SK-N-SH treated with all-trans-retinoic acid at 6 μM for 48 hours (cell line): ENCODE results near the gene CYP4F22.

Source experiments
- CSDC2 ChIP-seq: fragments of 250-450 bp; sonication (Bioruptor Pico); IDR thresholded peaks from 2 replicates; pipeline ENCODE4 v1.5.0; 2020; ENCODE audit warnings: mild to moderate bottlenecking, moderate library complexity
- ISL1 ChIP-seq: fragments of 250-450 bp; sonication (Bioruptor Pico); IDR thresholded peaks from 2 replicates; pipeline ENCODE4 v2.1.2; 2022; ENCODE audit warnings: mild to moderate bottlenecking, moderate library complexity
- PATZ1 ChIP-seq: fragments of 250-450 bp; sonication (Bioruptor Pico); IDR thresholded peaks from 2 replicates; pipeline ENCODE4 v1.8.0; 2020; ENCODE audit warnings: mild to moderate bottlenecking, moderate library complexity, borderline replicate concordance
- RARB ChIP-seq: fragments of 250-450 bp; sonication (Bioruptor Pico); IDR thresholded peaks from 2 replicates; pipeline ENCODE4 v1.8.0; 2021; ENCODE audit warnings: mild to moderate bottlenecking, moderate library complexity
- TOX ChIP-seq: fragments of 250-450 bp; sonication (Bioruptor Pico); IDR thresholded peaks from 2 replicates; pipeline ENCODE4 v1.8.0; 2021; ENCODE audit warnings: mild to moderate bottlenecking, moderate library complexity, borderline replicate concordance
- TSHZ2 ChIP-seq: fragments of 250-450 bp; sonication (Bioruptor Pico); IDR thresholded peaks from 2 replicates; pipeline ENCODE4 v1.5.0; 2020; ENCODE audit warnings: mild to moderate bottlenecking, moderate library complexity
- ZC3H10 ChIP-seq: fragments of 250-450 bp; sonication (Bioruptor Pico); IDR thresholded peaks from 2 replicates; pipeline ENCODE4 v1.5.1; 2021; ENCODE audit warnings: mild to moderate bottlenecking, moderate library complexity
- ZFP3 ChIP-seq: fragments of 250-450 bp; sonication (Bioruptor Pico); IDR thresholded peaks from 2 replicates; pipeline ENCODE4 v1.5.0; 2020; ENCODE audit warnings: mild to moderate bottlenecking, moderate library complexity
- ZFP30 ChIP-seq: fragments of 450-650 bp; formaldehyde crosslinking; IDR thresholded peaks from 2 replicates; pipeline ENCODE4 v1.5.0; 2022; ENCODE audit warnings: mild to moderate bottlenecking, moderate library complexity
- TF ChIP-seq, protein P1 (sequence below): fragments of 250-450 bp; sonication (Bioruptor Pico); IDR thresholded peaks from 2 replicates; pipeline ENCODE4 v1.5.1; 2020; ENCODE audit warnings: low read depth, mild to moderate bottlenecking, moderate library complexity

- TF ChIP-seq PATZ1 (CRISPR knock-in tag) (no peak), ISL1 (CRISPR knock-in tag) (no peak), ZFP30 (no peak), TOX (no peak), RARB (no peak), ZFP3 (no peak), TSHZ2 (CRISPR knock-in tag) (no peak), CSDC2 (CRISPR knock-in tag) (no peak), ZC3H10 (no peak)
- TF ChIP-seq, protein P1, sequence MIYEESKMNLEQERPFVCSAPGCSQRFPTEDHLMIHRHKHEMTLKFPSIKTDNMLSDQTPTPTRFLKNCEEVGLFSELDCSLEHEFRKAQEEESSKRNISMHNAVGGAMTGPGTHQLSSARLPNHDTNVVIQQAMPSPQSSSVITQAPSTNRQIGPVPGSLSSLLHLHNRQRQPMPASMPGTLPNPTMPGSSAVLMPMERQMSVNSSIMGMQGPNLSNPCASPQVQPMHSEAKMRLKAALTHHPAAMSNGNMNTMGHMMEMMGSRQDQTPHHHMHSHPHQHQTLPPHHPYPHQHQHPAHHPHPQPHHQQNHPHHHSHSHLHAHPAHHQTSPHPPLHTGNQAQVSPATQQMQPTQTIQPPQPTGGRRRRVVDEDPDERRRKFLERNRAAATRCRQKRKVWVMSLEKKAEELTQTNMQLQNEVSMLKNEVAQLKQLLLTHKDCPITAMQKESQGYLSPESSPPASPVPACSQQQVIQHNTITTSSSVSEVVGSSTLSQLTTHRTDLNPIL: no peak
Observed at GRCh38 chr19:15540435-15540834, 32.1 kb downstream of the CYP4F22 start.
